H1 (cell line): Measurements from ENCODE around the gene CREB3. TPM values are rescaled to one million over a fixed set of nuclear protein-coding genes. Genes with fewer than 3 reads are reported as not detected.

Source experiments
- GTF2F1 ChIP-seq: IDR thresholded peaks from 2 replicates; pipeline ENCODE4 v1.6.1; 2012; ENCODE audit warnings: low read depth, low read length, improper control_type of control experiment, borderline replicate concordance
- SAP30 ChIP-seq: fragments of 300-600 bp; sonication (generic); IDR thresholded peaks from 2 replicates; pipeline ENCODE4 v1.7.1; 2012; ENCODE audit warnings: low read length, moderate library complexity, mild to moderate bottlenecking, inconsistent platforms; ENCODE audit not compliant: insufficient read depth, insufficient replicate concordance
- SUZ12 ChIP-seq: fragments of 200-600 bp; sonication (generic); IDR thresholded peaks from 2 replicates; pipeline ENCODE4 v1.6.1; 2012; ENCODE audit warnings: mild to moderate bottlenecking, inconsistent platforms, low read length, moderate library complexity, mixed read lengths
- TAF7 ChIP-seq: optimal IDR thresholded peaks from 2 replicates; pipeline ENCODE3; 2011; ENCODE audit warnings: low read depth, mild to moderate bottlenecking, inconsistent platforms, low read length, moderate library complexity, borderline replicate concordance
- polyA plus RNA-seq, 7 experiments: library from polyadenylated mRNA; depleted of rRNA in 3 of 7; stranded (reverse) in 5 of 7; unstranded in 2 of 7; fragments of >200 nt in 5 of 7; fragments of 200-250 nt in 2 of 7; gene quantifications; 1 replicate in 5 of 7; 2 replicates in 1 of 7; 4 replicates in 1 of 7; pipeline versions ENCODE4 v1.2.1 to v1.2.3, GENCODE V29; 2011 to 2013; ENCODE audit warnings: missing spikeins in 2 of 7, mixed read lengths in 2 of 7
- total RNA-seq: library from RNA; stranded (reverse); fragmentation: NEBNext Ultra II Directional; extraction: Animal tissue kit (Norgen Biotek cat#: 25700); gene quantifications from 2 replicates; pipeline ENCODE4 v1.2.1, GENCODE V29; 2021
- TF ChIP-seq, protein P1 (sequence below): fragments of 300-600 bp; sonication (generic); IDR thresholded peaks from 2 replicates; pipeline ENCODE4 v1.7.1; 2012; ENCODE audit warnings: low read length, moderate library complexity, mild to moderate bottlenecking, inconsistent platforms; ENCODE audit not compliant: insufficient replicate concordance
- TF ChIP-seq, protein P2 (sequence below), 3 experiments: IDR thresholded peaks; 1 replicate in 2 of 3; 2 replicates in 1 of 3; pipeline versions ENCODE4 v1.5.1 to v1.6.1; 2011; ENCODE audit warnings: low read length in 3 of 3, mild to moderate bottlenecking in 3 of 3, inconsistent platforms in 2 of 3, low read depth in 1 of 3, moderate library complexity in 1 of 3; ENCODE audit not compliant: insufficient read depth in 1 of 3; ENCODE audit errors: control extremely low read depth in 1 of 3

CREB3 gene
- total and polyA plus RNA-seq, 2 of the 8 experiments (the other 6 are each of a cell fraction or from before 2014, with no cell fraction given), result 24.4 to 25.7 TPM

DNA sequence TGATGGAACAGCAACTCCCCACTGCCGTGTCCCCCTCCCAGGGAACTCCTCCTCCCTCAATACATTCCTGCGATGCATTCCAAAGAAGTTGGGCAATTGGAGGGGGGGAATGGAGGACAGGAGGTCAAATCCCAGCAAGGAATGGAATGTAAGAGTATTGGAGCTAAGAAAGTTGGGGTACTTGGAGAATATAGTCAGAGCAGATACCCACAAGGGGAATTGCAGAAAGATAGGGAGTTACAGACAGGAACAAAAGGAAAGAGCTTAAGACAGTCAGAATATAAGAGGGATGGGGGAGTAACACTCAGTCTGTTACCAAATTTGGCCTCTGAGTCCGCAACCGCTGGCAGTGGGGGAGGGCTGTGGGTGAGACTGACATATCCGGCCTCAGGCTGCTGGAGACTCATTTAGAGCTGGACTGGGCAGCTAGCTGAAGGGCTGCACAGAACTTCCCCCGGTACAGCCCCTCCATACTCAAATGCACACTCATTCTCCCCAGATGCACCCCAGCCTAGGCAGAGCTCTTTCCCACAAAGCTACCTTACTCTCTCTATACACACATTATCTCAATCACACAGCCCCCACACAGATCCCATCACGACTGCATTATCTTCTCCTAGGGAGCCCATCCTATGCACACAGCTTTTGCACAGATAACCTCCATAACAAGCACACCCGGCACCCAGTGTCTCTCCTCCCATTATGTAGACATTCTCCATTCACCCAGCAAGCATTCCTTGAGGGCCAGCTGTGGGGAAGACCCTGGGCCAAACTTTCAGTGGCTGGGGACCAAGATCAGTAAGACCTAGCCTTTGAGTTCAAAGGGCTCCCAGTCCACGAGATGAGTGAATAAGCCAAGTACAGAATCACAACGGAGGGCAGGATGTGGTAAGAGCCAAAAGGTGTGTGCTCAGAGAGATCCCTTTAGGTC, 4.2 kb upstream of the CREB3 start (continued):
- TF ChIP-seq, protein P1, sequence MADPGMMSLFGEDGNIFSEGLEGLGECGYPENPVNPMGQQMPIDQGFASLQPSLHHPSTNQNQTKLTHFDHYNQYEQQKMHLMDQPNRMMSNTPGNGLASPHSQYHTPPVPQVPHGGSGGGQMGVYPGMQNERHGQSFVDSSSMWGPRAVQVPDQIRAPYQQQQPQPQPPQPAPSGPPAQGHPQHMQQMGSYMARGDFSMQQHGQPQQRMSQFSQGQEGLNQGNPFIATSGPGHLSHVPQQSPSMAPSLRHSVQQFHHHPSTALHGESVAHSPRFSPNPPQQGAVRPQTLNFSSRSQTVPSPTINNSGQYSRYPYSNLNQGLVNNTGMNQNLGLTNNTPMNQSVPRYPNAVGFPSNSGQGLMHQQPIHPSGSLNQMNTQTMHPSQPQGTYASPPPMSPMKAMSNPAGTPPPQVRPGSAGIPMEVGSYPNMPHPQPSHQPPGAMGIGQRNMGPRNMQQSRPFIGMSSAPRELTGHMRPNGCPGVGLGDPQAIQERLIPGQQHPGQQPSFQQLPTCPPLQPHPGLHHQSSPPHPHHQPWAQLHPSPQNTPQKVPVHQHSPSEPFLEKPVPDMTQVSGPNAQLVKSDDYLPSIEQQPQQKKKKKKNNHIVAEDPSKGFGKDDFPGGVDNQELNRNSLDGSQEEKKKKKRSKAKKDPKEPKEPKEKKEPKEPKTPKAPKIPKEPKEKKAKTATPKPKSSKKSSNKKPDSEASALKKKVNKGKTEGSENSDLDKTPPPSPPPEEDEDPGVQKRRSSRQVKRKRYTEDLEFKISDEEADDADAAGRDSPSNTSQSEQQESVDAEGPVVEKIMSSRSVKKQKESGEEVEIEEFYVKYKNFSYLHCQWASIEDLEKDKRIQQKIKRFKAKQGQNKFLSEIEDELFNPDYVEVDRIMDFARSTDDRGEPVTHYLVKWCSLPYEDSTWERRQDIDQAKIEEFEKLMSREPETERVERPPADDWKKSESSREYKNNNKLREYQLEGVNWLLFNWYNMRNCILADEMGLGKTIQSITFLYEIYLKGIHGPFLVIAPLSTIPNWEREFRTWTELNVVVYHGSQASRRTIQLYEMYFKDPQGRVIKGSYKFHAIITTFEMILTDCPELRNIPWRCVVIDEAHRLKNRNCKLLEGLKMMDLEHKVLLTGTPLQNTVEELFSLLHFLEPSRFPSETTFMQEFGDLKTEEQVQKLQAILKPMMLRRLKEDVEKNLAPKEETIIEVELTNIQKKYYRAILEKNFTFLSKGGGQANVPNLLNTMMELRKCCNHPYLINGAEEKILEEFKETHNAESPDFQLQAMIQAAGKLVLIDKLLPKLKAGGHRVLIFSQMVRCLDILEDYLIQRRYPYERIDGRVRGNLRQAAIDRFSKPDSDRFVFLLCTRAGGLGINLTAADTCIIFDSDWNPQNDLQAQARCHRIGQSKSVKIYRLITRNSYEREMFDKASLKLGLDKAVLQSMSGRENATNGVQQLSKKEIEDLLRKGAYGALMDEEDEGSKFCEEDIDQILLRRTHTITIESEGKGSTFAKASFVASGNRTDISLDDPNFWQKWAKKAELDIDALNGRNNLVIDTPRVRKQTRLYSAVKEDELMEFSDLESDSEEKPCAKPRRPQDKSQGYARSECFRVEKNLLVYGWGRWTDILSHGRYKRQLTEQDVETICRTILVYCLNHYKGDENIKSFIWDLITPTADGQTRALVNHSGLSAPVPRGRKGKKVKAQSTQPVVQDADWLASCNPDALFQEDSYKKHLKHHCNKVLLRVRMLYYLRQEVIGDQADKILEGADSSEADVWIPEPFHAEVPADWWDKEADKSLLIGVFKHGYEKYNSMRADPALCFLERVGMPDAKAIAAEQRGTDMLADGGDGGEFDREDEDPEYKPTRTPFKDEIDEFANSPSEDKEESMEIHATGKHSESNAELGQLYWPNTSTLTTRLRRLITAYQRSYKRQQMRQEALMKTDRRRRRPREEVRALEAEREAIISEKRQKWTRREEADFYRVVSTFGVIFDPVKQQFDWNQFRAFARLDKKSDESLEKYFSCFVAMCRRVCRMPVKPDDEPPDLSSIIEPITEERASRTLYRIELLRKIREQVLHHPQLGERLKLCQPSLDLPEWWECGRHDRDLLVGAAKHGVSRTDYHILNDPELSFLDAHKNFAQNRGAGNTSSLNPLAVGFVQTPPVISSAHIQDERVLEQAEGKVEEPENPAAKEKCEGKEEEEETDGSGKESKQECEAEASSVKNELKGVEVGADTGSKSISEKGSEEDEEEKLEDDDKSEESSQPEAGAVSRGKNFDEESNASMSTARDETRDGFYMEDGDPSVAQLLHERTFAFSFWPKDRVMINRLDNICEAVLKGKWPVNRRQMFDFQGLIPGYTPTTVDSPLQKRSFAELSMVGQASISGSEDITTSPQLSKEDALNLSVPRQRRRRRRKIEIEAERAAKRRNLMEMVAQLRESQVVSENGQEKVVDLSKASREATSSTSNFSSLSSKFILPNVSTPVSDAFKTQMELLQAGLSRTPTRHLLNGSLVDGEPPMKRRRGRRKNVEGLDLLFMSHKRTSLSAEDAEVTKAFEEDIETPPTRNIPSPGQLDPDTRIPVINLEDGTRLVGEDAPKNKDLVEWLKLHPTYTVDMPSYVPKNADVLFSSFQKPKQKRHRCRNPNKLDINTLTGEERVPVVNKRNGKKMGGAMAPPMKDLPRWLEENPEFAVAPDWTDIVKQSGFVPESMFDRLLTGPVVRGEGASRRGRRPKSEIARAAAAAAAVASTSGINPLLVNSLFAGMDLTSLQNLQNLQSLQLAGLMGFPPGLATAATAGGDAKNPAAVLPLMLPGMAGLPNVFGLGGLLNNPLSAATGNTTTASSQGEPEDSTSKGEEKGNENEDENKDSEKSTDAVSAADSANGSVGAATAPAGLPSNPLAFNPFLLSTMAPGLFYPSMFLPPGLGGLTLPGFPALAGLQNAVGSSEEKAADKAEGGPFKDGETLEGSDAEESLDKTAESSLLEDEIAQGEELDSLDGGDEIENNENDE, result no peak
- TF ChIP-seq, protein P2, sequence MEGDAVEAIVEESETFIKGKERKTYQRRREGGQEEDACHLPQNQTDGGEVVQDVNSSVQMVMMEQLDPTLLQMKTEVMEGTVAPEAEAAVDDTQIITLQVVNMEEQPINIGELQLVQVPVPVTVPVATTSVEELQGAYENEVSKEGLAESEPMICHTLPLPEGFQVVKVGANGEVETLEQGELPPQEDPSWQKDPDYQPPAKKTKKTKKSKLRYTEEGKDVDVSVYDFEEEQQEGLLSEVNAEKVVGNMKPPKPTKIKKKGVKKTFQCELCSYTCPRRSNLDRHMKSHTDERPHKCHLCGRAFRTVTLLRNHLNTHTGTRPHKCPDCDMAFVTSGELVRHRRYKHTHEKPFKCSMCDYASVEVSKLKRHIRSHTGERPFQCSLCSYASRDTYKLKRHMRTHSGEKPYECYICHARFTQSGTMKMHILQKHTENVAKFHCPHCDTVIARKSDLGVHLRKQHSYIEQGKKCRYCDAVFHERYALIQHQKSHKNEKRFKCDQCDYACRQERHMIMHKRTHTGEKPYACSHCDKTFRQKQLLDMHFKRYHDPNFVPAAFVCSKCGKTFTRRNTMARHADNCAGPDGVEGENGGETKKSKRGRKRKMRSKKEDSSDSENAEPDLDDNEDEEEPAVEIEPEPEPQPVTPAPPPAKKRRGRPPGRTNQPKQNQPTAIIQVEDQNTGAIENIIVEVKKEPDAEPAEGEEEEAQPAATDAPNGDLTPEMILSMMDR (IDR thresholded peaks at IDR 0.05; ENCODE audit: control extremely low read depth in 1 of 3, insufficient read depth in 1 of 3, low read depth in 1 of 3, low read length in 3 of 3), result no peak
- TF ChIP-seq SUZ12 (no peak), TAF7 (no peak), SAP30 (no peak), GTF2F1 (no peak)
